Fibroblast of villous mesenchyme (primary cell): ENCODE data around the gene CTNNA2. TPM values are rescaled to one million over a fixed set of nuclear protein-coding genes. Genes with fewer than 3 reads are reported as not detected.

Experiments used
- DNase-seq: peaks from one replicate; pipeline ENCODE4 v3.0.0-alpha.2; 2010; ENCODE audit warnings: low read depth
- H3K4me3 ChIP-seq: 2 replicates; pipeline ENCODE4 v1.5.1; 2011; ENCODE audit warnings: low read depth, mild to moderate bottlenecking, low read length
- CTCF ChIP-seq: IDR thresholded peaks from 2 replicates; pipeline ENCODE4 v1.5.1; 2012; ENCODE audit warnings: low read depth, mild to moderate bottlenecking, low read length; ENCODE audit not compliant: insufficient read depth
- total RNA-seq: library from RNA; depleted of rRNA; stranded (reverse); fragments of >200 nt; gene quantifications from 2 replicates; pipeline ENCODE4 v1.2.3, GENCODE V29; 2012

CTNNA2 gene
- total RNA-seq, 1 donor: not detected

- no peak for TF ChIP-seq CTCF
- H3K4me3 ChIP-seq: no peak overlapping the region
- DNase-seq: no peak
Observed at GRCh38 chr2:80111185-80111584, 598.3 kb downstream of the CTNNA2 start.

- TF ChIP-seq CTCF: no peak
- no peak overlapping the region for H3K4me3 ChIP-seq
- DNase-seq: no peak
Observed at GRCh38 chr2:80112790-80113189, 599.9 kb downstream of the CTNNA2 start.

DNA sequence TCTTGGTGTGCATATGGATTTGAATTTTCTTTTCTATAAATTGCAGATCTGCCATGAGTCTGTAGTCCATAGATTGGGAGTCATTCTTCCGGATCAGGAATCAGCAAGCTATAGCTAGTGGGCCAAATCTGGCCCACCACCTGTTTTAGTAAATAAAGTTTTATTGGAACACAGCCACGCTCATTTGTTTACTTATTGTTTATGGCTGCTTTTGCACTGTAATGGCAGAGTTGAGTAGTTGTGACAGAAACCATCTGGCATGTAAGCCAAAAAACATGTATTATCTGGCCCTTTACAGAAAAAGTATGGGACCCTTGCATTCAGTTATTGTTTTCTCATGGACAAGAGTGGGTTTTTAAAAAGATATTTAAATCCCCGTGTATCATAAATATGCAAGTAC lies 600.5 kb downstream of the CTNNA2 start:
- no peak for DNase-seq
- no peak for TF ChIP-seq CTCF

GRCh38 chr2:80114812-80115211 lies 602.0 kb downstream of the CTNNA2 start:
- no peak for DNase-seq
- TF ChIP-seq CTCF: no peak
- no peak overlapping the region for H3K4me3 ChIP-seq

More for the DNA sequence above, 600.5 kb downstream of the CTNNA2 start:
- no peak overlapping the region for H3K4me3 ChIP-seq

DNA sequence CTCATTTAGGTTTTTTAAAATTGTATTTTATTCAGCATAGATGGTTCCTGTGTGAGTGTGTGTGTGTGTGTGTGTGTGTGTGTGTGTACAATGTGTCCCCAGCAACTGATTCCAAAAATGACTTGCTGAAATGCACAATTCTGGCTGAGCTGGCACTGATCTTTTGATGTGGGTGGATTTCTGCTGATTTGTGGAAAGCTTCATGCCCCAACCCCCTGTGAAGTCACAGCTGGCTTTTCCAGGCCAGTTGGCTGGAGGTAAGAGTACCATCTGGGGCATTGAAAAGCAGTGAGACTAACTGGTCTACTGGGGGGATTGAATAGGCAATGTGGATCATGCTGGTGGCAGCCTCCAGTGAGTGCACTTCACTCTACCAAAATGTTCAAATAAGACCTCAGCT lies 604.5 kb downstream of the CTNNA2 start:
- TF ChIP-seq CTCF: no peak
- no peak for DNase-seq
- no peak overlapping the region for H3K4me3 ChIP-seq

- no peak for TF ChIP-seq CTCF
- no peak overlapping the region for H3K4me3 ChIP-seq
- DNase-seq: no peak
Observed at GRCh38 chr2:80120866-80121265, 608.0 kb downstream of the CTNNA2 start.

DNA sequence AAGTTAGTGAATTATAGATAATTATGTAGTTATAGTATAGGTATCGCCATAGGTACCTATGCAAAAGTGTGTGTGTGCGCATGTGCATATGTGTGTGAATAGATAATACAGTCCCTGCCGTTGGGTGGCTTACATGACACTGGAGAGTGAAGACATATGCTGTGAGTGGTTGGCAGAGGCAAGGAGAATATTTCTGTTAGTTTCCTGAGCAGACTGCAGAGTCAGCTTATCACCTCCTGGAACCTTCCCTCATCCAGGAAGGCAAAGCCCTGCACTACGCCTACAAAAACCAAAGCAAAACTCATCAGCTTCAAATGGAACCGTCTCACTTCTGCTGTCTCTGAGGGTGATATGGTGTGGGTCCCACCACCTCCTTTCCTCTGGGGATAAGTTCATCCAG lies 609.8 kb downstream of the CTNNA2 start:
- DNase-seq: no peak
- TF ChIP-seq CTCF: no peak
- no peak overlapping the region for H3K4me3 ChIP-seq
